NAMALWA (cell line): ENCODE results near the gene SLC9A5.

Experiments
- DNase-seq: peaks from one replicate; pipeline ENCODE4 v3.0.0-alpha.2; 2015; ENCODE audit warnings: low spot score

SLC9A5 gene

DNA sequence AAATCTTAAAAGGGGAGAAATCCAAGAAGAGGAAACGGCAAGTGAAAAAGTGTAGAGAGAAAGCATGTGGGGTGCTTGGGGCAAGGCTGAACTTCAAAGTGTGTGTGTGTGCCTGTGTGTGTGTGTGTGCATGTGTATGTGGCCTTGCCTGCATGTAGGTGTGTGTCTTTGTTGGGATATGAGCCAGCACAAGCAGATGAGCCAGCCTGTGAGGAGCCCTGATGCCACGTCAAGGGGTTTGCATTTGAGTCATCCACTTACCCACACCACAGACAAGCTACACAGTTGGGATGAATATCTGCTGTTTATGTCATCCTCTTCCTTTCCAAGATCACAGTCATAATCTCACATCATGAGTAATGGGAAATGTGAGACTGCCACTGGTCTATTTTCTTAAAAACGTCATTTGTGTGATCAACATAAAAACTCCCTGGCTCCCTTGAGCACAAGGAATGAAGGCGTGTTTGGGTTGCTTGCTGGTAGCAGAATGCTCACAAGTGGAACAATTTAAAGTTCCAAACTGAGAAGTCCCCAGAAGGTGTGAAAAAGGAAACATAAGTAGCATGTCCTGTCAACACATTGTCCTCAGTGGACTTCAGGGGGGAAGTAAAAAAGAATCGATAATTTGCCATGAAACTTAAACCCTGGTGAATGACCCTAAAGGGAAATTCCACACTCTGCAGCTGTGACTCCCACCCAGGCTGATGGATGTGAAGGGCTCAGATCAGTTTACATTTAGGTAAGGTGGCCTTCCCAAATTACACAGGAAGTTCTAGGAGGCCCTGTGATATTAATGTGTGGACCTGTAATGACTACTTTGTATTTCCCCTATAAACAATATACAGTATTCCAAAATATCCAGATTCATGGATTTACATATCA, 63.1 kb downstream of the SLC9A5 start:
- no peak for DNase-seq

DNA sequence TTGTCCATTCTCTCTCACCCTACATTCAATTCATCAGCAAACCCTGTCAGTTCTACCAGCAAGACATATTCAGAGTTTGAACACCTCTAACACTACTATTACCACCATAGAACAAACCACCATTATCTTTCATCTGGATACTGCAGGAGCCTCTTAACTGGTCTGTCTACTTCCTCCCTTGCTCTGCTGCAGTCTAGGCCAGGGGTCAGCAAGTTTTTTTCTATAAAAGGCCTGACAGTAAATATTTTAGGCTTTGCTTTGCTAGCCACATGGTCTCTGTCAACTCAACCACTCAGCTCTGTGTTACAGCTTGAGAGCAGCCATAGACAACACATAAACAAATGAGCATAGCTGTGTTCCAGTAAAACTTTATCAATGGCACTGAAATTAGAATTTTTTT, 63.9 kb downstream of the SLC9A5 start:
- DNase-seq, result no peak

DNA sequence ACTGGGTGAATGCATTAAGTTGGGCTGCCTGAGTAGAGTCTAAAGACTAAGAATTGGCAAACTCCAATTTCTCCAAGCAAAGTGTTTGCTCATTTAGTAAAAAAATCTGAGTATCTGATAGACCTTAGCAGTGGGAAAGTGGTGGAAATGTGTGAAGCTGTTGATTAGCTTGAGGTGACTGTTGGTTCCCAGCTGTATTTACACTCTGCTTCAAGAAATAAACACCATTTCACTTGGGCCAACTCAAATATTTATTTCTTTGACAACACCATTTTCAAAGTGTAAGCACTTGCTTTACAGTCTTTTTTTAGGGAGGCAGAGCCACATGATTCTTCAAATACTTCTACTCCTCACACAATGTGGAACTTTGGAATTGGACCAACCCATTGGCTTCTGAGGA, 69.1 kb downstream of the SLC9A5 start:
- no peak for DNase-seq
